Measurements from ENCODE around the gene STOML3. TPM values are rescaled to one million over a fixed set of nuclear protein-coding genes. Genes with fewer than 3 reads are reported as not detected.
"Not testable (repeated sequence)": the region's sequence is repeated elsewhere in the genome, so short reads cannot be mapped to it uniquely, and the experiment has no call there.

Gene STOML3
- total RNA-seq, 4 donors from 2014 or later = not detected

DNA sequence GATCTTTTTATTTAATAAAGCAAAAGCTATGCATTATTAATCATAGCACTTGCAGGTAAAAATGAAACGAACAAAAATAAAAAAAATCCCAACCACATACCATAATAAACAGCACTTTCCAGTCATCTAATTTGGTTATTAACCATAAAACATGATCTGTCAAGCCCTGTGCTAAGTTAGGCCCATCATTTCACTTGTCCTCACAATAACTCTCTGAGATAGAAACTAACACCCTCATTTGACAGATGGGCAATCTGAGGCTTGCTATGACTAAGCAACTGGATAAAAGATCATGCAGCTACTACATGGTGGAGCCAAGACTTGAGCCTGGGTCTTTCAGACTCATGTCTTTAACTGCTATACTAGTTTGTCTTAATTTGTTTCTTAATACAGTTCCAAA lies 25.5 kb upstream of the STOML3 start:
- Histone ChIP-seq H3K4me3 (no peak overlapping the region), H3K9me3 (no peaks in the 10 kb centered on the region), H3K36me3 (peaks cover 73% of the 10 kb centered on the region), H3K27me3 (no peaks in the 10 kb centered on the region), H3K27ac (no peak overlapping the region), H3K4me1 (no peaks in the 10 kb centered on the region)
- TF ChIP-seq POLR2A (IDR thresholded peaks at IDR 0.05) (no peak), POLR2AphosphoS5 (IDR thresholded peaks at IDR 0.05) (no peak), EP300 (IDR thresholded peaks at IDR 0.05) (no peak)
- TF ChIP-seq, protein P1, sequence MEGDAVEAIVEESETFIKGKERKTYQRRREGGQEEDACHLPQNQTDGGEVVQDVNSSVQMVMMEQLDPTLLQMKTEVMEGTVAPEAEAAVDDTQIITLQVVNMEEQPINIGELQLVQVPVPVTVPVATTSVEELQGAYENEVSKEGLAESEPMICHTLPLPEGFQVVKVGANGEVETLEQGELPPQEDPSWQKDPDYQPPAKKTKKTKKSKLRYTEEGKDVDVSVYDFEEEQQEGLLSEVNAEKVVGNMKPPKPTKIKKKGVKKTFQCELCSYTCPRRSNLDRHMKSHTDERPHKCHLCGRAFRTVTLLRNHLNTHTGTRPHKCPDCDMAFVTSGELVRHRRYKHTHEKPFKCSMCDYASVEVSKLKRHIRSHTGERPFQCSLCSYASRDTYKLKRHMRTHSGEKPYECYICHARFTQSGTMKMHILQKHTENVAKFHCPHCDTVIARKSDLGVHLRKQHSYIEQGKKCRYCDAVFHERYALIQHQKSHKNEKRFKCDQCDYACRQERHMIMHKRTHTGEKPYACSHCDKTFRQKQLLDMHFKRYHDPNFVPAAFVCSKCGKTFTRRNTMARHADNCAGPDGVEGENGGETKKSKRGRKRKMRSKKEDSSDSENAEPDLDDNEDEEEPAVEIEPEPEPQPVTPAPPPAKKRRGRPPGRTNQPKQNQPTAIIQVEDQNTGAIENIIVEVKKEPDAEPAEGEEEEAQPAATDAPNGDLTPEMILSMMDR (IDR thresholded peaks at IDR 0.05) = no peak
- DNase-seq (ENCODE audit: low spot score in 2 of 2) = no peak
- 57% methylated on average over 1 of the region's 1 CpG for WGBS

DNA sequence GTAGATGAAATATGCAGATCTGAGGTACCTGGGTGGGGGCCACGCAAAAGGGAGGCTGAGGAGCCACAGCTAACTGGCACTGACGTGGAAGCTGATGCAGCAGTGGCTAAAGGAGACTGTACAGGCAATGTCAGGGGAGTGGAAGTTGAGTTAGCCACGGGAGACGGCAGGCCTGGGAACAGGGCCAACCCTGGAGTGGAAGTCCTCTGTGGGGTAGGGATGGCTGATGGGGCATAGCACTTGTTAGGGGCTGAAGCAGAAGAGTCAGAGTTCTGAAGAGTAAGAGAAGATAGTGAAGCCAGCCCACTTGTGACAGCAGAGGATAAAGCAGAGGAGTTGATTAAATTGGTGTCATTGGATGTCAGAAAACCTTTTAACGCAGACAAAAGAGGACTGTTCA lies 22.8 kb upstream of the STOML3 start:
- no peaks in the 10 kb centered on the region for H3K27me3 ChIP-seq
- peaks cover 78% of the 10 kb centered on the region for H3K36me3 ChIP-seq
- no peak for DNase-seq (ENCODE audit: low spot score in 2 of 2)
- no peaks in the 10 kb centered on the region for H3K9me3 ChIP-seq
- H3K27ac ChIP-seq = no peak overlapping the region
- 91% methylated on average over 5 of the region's 5 CpGs for WGBS
- no peaks in the 10 kb centered on the region for H3K4me1 ChIP-seq
- H3K4me3 ChIP-seq = no peak overlapping the region
- TF ChIP-seq POLR2A (IDR thresholded peaks at IDR 0.05) = no peak
- no peak for TF ChIP-seq POLR2AphosphoS5 (IDR thresholded peaks at IDR 0.05)
- no peak for TF ChIP-seq EP300 (IDR thresholded peaks at IDR 0.05)
- TF ChIP-seq, protein P1 (IDR thresholded peaks at IDR 0.05) = no peak

DNA sequence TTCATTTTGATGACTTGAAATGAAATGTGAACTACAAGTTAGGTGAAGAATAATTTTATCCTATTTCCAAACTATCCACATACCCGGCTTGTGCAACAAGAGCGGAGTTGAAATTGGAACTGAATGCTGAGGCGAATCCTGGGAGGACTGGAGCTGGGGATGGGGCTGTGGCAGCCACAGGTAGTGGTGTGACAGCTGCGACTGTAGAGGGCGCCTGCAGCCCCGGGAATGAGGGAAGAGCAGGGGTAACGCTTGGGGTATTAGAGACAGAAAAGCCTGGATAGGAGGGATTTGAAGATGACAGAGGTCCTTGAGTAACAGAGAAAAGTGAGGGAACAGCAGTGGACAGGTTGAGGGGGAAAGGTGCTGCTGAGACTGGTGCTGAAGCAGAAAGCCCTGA lies 22.0 kb upstream of the STOML3 start:
- Histone ChIP-seq H3K4me1 (no peaks in the 10 kb centered on the region), H3K9me3 (no peaks in the 10 kb centered on the region), H3K4me3 (no peak overlapping the region), H3K27ac (no peak overlapping the region), H3K27me3 (no peaks in the 10 kb centered on the region), H3K36me3 (peaks cover 72% of the 10 kb centered on the region)
- TF ChIP-seq, protein P1 (IDR thresholded peaks at IDR 0.05) = no peak
- no peak for TF ChIP-seq POLR2AphosphoS5 (IDR thresholded peaks at IDR 0.05)
- TF ChIP-seq EP300 (IDR thresholded peaks at IDR 0.05) = no peak
- TF ChIP-seq POLR2A (IDR thresholded peaks at IDR 0.05) = no peak
- no peak for DNase-seq (ENCODE audit: low spot score in 2 of 2)
- WGBS = 90% methylated on average over 7 of the region's 7 CpGs

DNA sequence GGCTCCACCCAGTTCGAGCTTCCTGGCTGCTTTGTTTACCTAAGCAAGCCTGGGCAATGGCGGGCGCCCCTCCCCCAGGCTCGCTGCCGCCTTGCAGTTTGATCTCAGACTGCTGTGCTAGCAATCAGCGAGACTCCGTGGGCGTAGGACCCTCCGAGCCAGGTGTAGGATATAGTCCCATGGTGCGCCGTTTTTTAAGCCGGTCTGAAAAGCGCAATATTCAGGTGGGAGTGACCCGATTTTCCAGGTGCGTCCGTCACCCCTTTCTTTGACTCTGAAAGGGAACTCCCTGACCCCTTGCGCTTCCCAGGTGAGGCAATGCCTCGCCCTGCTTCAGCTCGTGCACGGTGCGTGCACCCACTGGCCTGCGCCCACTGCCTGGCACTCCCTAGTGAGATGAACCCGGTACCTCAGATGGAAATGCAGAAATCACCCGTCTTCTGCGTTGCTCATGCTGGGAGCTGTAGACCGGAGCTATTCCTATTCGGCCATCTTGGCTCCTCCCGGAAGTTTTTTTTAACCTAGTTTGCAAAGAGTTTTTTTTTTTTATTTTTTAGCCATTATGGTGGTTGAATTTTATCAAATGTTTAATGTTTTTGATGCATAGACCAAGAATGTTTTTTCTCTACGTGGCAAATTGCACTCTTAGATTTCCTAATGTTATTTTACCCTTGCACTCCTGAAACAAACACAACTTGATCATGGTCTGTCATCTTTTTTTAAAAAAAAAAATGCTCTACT lies 15.9 kb upstream of the STOML3 start:
- DNase-seq (ENCODE audit: low spot score in 2 of 2); H3K27ac ChIP-seq; H3K9me3 ChIP-seq; H3K27me3 ChIP-seq; H3K4me1 ChIP-seq: not testable (repeated sequence)
- peaks cover 16% of the 10 kb centered on the region for H3K36me3 ChIP-seq
- H3K4me3 ChIP-seq = peak overlapping the region; percentile 26
- 68% methylated on average over 23 of the region's 29 CpGs for WGBS

DNA sequence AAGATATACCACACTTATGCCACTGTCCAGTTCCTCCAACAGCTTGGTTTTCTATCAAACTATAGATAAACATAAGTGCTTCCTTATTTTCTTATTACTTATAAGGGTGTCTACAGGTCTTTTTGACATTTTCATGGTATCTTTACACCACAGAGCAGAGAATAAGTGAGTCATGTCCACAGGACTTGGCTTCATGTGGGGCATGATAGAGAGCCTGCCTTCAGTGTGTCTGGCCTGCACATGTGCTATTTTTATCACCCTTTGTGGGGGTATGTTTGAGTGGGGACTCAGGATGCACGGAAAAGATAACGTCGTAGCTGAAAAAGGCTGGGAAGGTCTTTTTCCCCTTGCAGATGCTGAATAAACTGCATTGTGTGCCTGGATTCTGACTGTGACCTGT lies 8.1 kb upstream of the STOML3 start:
- Histone ChIP-seq H3K4me3 (no peak overlapping the region), H3K36me3 (no peaks in the 10 kb centered on the region), H3K27ac (no peak overlapping the region), H3K4me1 (no peaks in the 10 kb centered on the region), H3K9me3 (no peaks in the 10 kb centered on the region), H3K27me3 (no peaks in the 10 kb centered on the region)
- TF ChIP-seq POLR2AphosphoS5 (IDR thresholded peaks at IDR 0.05) (no peak), EP300 (IDR thresholded peaks at IDR 0.05) (no peak), POLR2A (IDR thresholded peaks at IDR 0.05) (no peak)
- TF ChIP-seq, protein P1 (IDR thresholded peaks at IDR 0.05) = no peak
- DNase-seq (ENCODE audit: low spot score in 2 of 2) = no peak
- WGBS = 71% methylated on average over 3 of the region's 3 CpGs

DNA sequence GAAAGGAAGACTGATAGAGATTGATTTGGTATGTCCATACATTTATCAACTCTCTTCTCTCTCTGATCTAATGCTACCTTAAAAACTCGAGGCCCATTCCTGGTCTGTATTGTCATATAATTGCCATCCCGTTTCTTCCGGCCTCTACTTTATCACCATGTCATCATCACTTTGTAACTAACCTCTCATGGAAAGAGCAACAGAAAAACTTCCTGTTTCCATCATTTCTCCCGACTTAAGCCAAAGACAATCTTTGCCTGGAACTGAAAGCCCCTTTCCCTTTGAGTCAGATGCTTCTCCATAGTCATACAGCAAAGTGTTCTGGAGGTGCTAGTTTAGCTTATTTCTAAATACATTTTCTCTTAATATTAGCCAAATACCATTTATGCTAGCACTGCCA lies 2.8 kb upstream of the STOML3 start:
- TF ChIP-seq POLR2A (IDR thresholded peaks at IDR 0.05) (no peak), POLR2AphosphoS5 (IDR thresholded peaks at IDR 0.05) (no peak), EP300 (IDR thresholded peaks at IDR 0.05) (no peak)
- TF ChIP-seq, protein P1 (IDR thresholded peaks at IDR 0.05) = no peak
- H3K36me3 ChIP-seq = no peaks in the 10 kb centered on the region
- H3K27me3 ChIP-seq = no peaks in the 10 kb centered on the region
- no peaks in the 10 kb centered on the region for H3K4me1 ChIP-seq
- no peak for DNase-seq (ENCODE audit: low spot score in 2 of 2)
- H3K4me3 ChIP-seq = no peak overlapping the region
- no peak overlapping the region for H3K27ac ChIP-seq
- 69% methylated on average over 4 of the region's 4 CpGs for WGBS
- H3K9me3 ChIP-seq = no peaks in the 10 kb centered on the region
